SK-N-SH treated with all-trans-retinoic acid at 6 μM for 48 hours (cell line): Measurements from ENCODE around the gene AGBL1.

Experiments used
- ATAC-seq: fragments of 200-7000 bp; cut with Tn5 transposase; 3 replicates; pipeline ENCODE4 v1.9.1; 2020; ENCODE audit warnings: mild to moderate bottlenecking, moderate library complexity
- ARNTL ChIP-seq: fragments of 450-650 bp; formaldehyde crosslinking; IDR thresholded peaks from 2 replicates; pipeline ENCODE4 v1.5.0; 2020; ENCODE audit warnings: low read depth, mild to moderate bottlenecking, moderate library complexity, borderline replicate concordance
- BACH2 ChIP-seq: fragments of 250-450 bp; sonication (Bioruptor Pico); IDR thresholded peaks from 2 replicates; pipeline ENCODE4 v1.9.0; 2021; ENCODE audit warnings: mild to moderate bottlenecking, borderline replicate concordance
- CREB5 ChIP-seq: fragments of 250-450 bp; sonication (Bioruptor Pico); IDR thresholded peaks from 2 replicates; pipeline ENCODE4 v1.5.1; 2020; ENCODE audit warnings: low read depth, mild to moderate bottlenecking, moderate library complexity
- CSDC2 ChIP-seq: fragments of 250-450 bp; sonication (Bioruptor Pico); IDR thresholded peaks from 2 replicates; pipeline ENCODE4 v1.5.0; 2020; ENCODE audit warnings: mild to moderate bottlenecking, moderate library complexity
- ESRRG ChIP-seq: fragments of 250-450 bp; sonication (Bioruptor Pico); IDR thresholded peaks from 2 replicates; pipeline ENCODE4 v1.6.1; 2021; ENCODE audit warnings: mild to moderate bottlenecking
- GLIS3 ChIP-seq: fragments of 250-450 bp; sonication (Bioruptor Pico); IDR thresholded peaks from 2 replicates; pipeline ENCODE4 v1.5.0; 2020; ENCODE audit warnings: mild to moderate bottlenecking, moderate library complexity
- ISL1 ChIP-seq: fragments of 250-450 bp; sonication (Bioruptor Pico); IDR thresholded peaks from 2 replicates; pipeline ENCODE4 v2.1.2; 2022; ENCODE audit warnings: mild to moderate bottlenecking, moderate library complexity
- OSR1 ChIP-seq: fragments of 250-450 bp; sonication (Bioruptor Pico); IDR thresholded peaks from 2 replicates; pipeline ENCODE4 v1.8.0; 2022; ENCODE audit warnings: moderate library complexity, mild to moderate bottlenecking, inconsistent platforms
- PPARA ChIP-seq: fragments of 250-450 bp; sonication (Bioruptor Pico); IDR thresholded peaks from 2 replicates; pipeline ENCODE4 v1.5.0; 2020; ENCODE audit warnings: mild to moderate bottlenecking, borderline replicate concordance
- SNAI2 ChIP-seq: fragments of 250-450 bp; sonication (Bioruptor Pico); IDR thresholded peaks from 2 replicates; pipeline ENCODE4 v1.5.0; 2020; ENCODE audit warnings: mild to moderate bottlenecking, moderate library complexity
- TCF4 ChIP-seq: fragments of 250-450 bp; sonication (Bioruptor Pico); IDR thresholded peaks from 2 replicates; pipeline ENCODE4 v1.8.0; 2021; ENCODE audit warnings: mild to moderate bottlenecking, moderate library complexity, borderline replicate concordance
- TOX ChIP-seq: fragments of 250-450 bp; sonication (Bioruptor Pico); IDR thresholded peaks from 2 replicates; pipeline ENCODE4 v1.8.0; 2021; ENCODE audit warnings: mild to moderate bottlenecking, moderate library complexity, borderline replicate concordance
- ZC3H10 ChIP-seq: fragments of 250-450 bp; sonication (Bioruptor Pico); IDR thresholded peaks from 2 replicates; pipeline ENCODE4 v1.5.1; 2021; ENCODE audit warnings: mild to moderate bottlenecking, moderate library complexity
- ZFP3 ChIP-seq: fragments of 250-450 bp; sonication (Bioruptor Pico); IDR thresholded peaks from 2 replicates; pipeline ENCODE4 v1.5.0; 2020; ENCODE audit warnings: mild to moderate bottlenecking, moderate library complexity
- ZFP30 ChIP-seq: fragments of 450-650 bp; formaldehyde crosslinking; IDR thresholded peaks from 2 replicates; pipeline ENCODE4 v1.5.0; 2022; ENCODE audit warnings: mild to moderate bottlenecking, moderate library complexity
- ZNF565 ChIP-seq: fragments of 450-650 bp; formaldehyde crosslinking; conservative IDR thresholded peaks from 2 replicates; pipeline ENCODE4 v1.5.0; 2020; ENCODE audit warnings: low read depth, mild to moderate bottlenecking, moderate library complexity
- ZNF8 ChIP-seq: fragments of 450-650 bp; formaldehyde crosslinking; IDR thresholded peaks from 2 replicates; pipeline ENCODE4 v1.5.0; 2020; ENCODE audit warnings: mild to moderate bottlenecking, moderate library complexity
- TF ChIP-seq, protein P1 (sequence below): fragments of 250-450 bp; sonication (Bioruptor Pico); IDR thresholded peaks from 2 replicates; pipeline ENCODE4 v1.8.0; 2020; ENCODE audit warnings: mild to moderate bottlenecking, moderate library complexity, borderline replicate concordance
- TF ChIP-seq, protein P2 (sequence below): fragments of 250-450 bp; sonication (Bioruptor Pico); IDR thresholded peaks from 2 replicates; pipeline ENCODE4 v1.5.1; 2021; ENCODE audit warnings: mild to moderate bottlenecking, moderate library complexity
- TF ChIP-seq, protein P3 (sequence below): fragments of 250-450 bp; sonication (Bioruptor Pico); IDR thresholded peaks from 2 replicates; pipeline ENCODE4 v1.5.0; 2020; ENCODE audit warnings: mild to moderate bottlenecking, moderate library complexity

AGBL1 gene

GRCh38 chr15:86802244-86802643 lies 722.6 kb downstream of the AGBL1 start:
- TF ChIP-seq ZNF8 (no peak), ISL1 (CRISPR knock-in tag) (no peak), ZC3H10 (no peak), OSR1 (CRISPR knock-in tag) (no peak), TCF4 (CRISPR knock-in tag) (no peak), ZFP30 (CRISPR knock-in tag) (no peak), SNAI2 (CRISPR knock-in tag) (no peak), ZFP3 (CRISPR knock-in tag) (no peak), CSDC2 (CRISPR knock-in tag) (no peak), PPARA (no peak), CREB5 (no peak), GLIS3 (CRISPR knock-in tag) (no peak), ZNF565 (no peak)
- TF ChIP-seq, protein P1, sequence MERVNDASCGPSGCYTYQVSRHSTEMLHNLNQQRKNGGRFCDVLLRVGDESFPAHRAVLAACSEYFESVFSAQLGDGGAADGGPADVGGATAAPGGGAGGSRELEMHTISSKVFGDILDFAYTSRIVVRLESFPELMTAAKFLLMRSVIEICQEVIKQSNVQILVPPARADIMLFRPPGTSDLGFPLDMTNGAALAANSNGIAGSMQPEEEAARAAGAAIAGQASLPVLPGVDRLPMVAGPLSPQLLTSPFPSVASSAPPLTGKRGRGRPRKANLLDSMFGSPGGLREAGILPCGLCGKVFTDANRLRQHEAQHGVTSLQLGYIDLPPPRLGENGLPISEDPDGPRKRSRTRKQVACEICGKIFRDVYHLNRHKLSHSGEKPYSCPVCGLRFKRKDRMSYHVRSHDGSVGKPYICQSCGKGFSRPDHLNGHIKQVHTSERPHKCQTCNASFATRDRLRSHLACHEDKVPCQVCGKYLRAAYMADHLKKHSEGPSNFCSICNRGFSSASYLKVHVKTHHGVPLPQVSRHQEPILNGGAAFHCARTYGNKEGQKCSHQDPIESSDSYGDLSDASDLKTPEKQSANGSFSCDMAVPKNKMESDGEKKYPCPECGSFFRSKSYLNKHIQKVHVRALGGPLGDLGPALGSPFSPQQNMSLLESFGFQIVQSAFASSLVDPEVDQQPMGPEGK (CRISPR knock-in tag): no peak
- TF ChIP-seq, protein P2, sequence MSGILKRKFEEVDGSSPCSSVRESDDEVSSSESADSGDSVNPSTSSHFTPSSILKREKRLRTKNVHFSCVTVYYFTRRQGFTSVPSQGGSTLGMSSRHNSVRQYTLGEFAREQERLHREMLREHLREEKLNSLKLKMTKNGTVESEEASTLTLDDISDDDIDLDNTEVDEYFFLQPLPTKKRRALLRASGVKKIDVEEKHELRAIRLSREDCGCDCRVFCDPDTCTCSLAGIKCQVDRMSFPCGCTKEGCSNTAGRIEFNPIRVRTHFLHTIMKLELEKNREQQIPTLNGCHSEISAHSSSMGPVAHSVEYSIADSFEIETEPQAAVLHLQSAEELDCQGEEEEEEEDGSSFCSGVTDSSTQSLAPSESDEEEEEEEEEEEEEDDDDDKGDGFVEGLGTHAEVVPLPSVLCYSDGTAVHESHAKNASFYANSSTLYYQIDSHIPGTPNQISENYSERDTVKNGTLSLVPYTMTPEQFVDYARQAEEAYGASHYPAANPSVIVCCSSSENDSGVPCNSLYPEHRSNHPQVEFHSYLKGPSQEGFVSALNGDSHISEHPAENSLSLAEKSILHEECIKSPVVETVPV (CRISPR knock-in tag): no peak
- TF ChIP-seq, all 23 proteins: peak for 0
- no peak for ATAC-seq

DNA sequence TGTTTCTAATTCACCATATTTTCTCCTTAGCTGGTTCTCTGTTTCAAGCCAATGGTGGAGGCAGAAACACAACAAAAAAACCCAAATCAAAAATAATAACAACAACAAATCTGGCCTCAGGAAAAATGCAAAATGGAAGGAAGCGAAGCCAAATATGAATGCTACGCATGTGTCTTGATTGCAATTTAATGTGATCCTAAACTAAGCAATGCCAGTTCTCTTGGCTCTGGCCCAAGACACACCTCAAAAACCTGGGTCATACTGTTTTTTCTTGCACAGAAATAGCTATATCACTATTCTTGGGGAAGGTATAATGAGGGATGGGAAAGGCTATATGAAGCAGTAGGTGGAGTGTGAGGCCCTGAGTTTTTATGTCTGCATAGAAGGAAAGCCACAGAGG lies 724.7 kb downstream of the AGBL1 start:
- ATAC-seq: no peak

GRCh38 chr15:86810329-86810728 lies 730.7 kb downstream of the AGBL1 start:
- no peak for ATAC-seq
- no peak for TF ChIP-seq TOX (CRISPR knock-in tag)
- TF ChIP-seq, all 23 proteins: peak for 0

More for the DNA sequence above, 724.7 kb downstream of the AGBL1 start:
- TF ChIP-seq OSR1 (CRISPR knock-in tag) (no peak), ZC3H10 (no peak)

- TF ChIP-seq ZFP30 (CRISPR knock-in tag) (no peak), ESRRG (CRISPR knock-in tag) (no peak), CREB5 (no peak), TCF4 (CRISPR knock-in tag) (no peak), GLIS3 (CRISPR knock-in tag) (no peak), ZFP3 (CRISPR knock-in tag) (no peak), ZNF8 (no peak), SNAI2 (CRISPR knock-in tag) (no peak), ARNTL (CRISPR knock-in tag) (no peak), BACH2 (CRISPR knock-in tag) (no peak)
- TF ChIP-seq, protein P2 (CRISPR knock-in tag): no peak
- TF ChIP-seq, protein P3, sequence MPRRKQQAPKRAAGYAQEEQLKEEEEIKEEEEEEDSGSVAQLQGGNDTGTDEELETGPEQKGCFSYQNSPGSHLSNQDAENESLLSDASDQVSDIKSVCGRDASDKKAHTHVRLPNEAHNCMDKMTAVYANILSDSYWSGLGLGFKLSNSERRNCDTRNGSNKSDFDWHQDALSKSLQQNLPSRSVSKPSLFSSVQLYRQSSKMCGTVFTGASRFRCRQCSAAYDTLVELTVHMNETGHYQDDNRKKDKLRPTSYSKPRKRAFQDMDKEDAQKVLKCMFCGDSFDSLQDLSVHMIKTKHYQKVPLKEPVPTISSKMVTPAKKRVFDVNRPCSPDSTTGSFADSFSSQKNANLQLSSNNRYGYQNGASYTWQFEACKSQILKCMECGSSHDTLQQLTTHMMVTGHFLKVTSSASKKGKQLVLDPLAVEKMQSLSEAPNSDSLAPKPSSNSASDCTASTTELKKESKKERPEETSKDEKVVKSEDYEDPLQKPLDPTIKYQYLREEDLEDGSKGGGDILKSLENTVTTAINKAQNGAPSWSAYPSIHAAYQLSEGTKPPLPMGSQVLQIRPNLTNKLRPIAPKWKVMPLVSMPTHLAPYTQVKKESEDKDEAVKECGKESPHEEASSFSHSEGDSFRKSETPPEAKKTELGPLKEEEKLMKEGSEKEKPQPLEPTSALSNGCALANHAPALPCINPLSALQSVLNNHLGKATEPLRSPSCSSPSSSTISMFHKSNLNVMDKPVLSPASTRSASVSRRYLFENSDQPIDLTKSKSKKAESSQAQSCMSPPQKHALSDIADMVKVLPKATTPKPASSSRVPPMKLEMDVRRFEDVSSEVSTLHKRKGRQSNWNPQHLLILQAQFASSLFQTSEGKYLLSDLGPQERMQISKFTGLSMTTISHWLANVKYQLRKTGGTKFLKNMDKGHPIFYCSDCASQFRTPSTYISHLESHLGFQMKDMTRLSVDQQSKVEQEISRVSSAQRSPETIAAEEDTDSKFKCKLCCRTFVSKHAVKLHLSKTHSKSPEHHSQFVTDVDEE (CRISPR knock-in tag): no peak
- TF ChIP-seq, all 23 proteins: peak for 0
- ATAC-seq: no peak
Measured at GRCh38 chr15:86813892-86814291, 734.2 kb downstream of the AGBL1 start.
